ENCODE measurements around the gene ANKS4B. TPM values are rescaled to one million over a fixed set of nuclear protein-coding genes. Genes with fewer than 3 reads are reported as not detected.

ANKS4B gene
- total RNA-seq, 1 experiment from 2014 or later: 0.02 TPM

DNA sequence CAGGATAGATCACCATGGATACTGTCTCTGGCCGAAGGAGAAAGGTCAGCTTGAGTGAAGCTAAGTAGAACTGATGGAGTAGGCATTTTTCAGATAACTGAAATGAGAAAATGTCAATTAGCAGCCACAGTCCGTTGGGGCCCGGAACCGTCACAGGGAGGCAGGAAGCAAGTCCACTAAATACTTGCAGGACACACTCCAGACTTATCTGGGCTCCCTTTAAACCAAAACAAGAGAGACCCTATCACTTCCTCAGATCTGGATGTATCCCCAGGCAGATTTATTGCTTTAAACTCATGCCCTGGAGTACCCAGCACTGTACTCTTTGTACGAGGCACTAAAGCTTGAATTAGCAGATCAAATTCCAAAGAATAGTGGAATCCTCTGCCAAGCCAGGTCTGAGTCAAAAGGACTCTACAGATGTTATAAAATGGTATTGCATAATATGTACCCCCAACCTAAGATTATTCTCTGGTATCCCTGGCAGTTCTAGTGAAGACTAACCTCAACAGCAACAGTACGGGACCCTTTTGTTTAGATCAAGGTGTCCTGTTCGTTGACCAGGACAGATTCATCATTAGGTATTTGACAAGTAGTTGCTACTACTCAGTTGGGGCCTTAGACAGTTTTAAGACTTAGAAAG, 30.2 kb upstream of the ANKS4B start:
- H3K27me3 ChIP-seq: no peaks in the 10 kb centered on the region; the same call in none of the 2 replicates
- no peaks in the 10 kb centered on the region for H3K4me1 ChIP-seq
- no peak for DNase-seq
- no peak overlapping the region for H3K27ac ChIP-seq
- no peaks in the 10 kb centered on the region for H3K9me3 ChIP-seq (replicated peaks)
- no peaks in the 10 kb centered on the region for H3K36me3 ChIP-seq
- H3K4me3 ChIP-seq: no peak overlapping the region

DNA sequence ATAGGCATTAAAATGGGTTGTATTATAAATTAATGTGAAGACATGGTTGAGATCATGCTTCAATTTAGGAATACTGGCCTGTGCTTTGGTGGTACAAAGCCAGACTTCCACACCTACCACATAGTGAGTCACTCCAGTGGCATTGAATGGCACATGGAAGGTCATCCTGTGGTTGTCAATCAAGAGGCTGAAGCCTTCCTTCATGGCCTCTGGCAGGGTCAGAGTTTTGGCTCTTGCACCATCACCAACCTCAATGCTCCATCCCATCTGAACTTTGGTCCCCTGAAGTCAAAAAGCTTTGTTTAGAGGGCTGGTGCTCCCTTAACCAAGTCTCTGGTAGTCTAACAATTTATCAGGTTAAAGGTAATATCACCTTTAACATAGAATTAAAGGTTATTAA, 28.2 kb upstream of the ANKS4B start:
- Histone ChIP-seq H3K27me3 (no peaks in the 10 kb centered on the region; the same call in 1 of the 2 replicates), H3K4me3 (no peak overlapping the region), H3K27ac (no peak overlapping the region), H3K4me1 (no peaks in the 10 kb centered on the region), H3K9me3 (replicated peaks) (no peaks in the 10 kb centered on the region), H3K36me3 (no peaks in the 10 kb centered on the region)
- DNase-seq: no peak

- H3K9me3 ChIP-seq (replicated peaks): no peaks in the 10 kb centered on the region
- no peaks in the 10 kb centered on the region; the same call in 1 of the 2 replicates for H3K27me3 ChIP-seq
- H3K4me3 ChIP-seq: no peak overlapping the region
- no peak for DNase-seq
- H3K27ac ChIP-seq: no peak overlapping the region
- H3K4me1 ChIP-seq: no peaks in the 10 kb centered on the region
- H3K36me3 ChIP-seq: no peaks in the 10 kb centered on the region
Measured at GRCh38 chr16:21206550-21206949, 26.9 kb upstream of the ANKS4B start.

- Histone ChIP-seq H3K4me1 (no peaks in the 10 kb centered on the region), H3K27ac (no peak overlapping the region), H3K27me3 (no peaks in the 10 kb centered on the region; the same call in 1 of the 2 replicates), H3K9me3 (replicated peaks) (no peaks in the 10 kb centered on the region), H3K36me3 (no peaks in the 10 kb centered on the region), H3K4me3 (no peak overlapping the region)
- DNase-seq: no peak
Measured at GRCh38 chr16:21208446-21209230, 24.9 kb upstream of the ANKS4B start.

DNA sequence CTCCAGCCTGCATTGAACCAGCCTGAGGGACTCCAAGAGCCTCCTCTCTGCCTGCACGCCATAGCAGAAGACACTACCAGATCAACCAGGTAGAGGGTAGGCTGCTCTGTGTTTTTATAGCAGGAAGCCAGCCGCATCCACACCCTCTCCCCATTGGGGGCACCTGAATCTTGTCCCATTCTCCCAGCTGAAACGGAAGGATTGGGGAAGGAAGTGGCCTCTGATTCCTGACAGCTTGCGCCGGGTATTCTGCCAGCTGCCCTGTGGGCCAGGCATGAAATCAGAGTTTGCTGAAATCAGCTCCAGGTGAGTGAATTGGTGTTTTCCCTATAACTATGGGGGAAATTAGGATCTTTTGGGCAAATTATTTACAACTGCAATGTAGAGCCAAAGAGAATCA, 22.0 kb upstream of the ANKS4B start, which contains the start of gene ZP2:
ZP2 (minus strand) TSS at position 89 of the 400 bp plus-strand sequence; CDS start at position 62, 27 bp downstream.
- no peaks in the 10 kb centered on the region; the same call in 1 of the 2 replicates for H3K27me3 ChIP-seq
- H3K27ac ChIP-seq: no peak within 1 kb of the TSS
- H3K36me3 ChIP-seq: no peaks in the 10 kb centered on the region

DNA sequence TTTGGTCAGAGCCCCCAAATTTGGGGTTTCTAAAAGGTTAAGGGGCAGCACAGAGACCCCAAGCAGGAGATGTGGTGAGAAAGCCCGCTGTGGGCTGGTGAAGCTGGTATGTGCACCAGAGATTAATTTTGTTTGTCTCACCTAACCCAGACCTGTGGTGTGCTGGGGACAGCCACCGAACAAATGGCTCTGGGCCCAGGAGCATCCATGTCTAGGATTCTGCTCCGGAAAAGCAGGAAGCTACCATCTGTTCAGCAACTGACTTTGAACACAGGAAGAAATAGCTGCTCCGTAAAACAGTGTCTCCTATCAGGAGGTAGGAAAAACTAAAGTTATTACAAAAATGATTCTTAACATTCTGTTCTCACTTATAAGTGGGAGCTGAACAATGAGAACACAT, 19.4 kb upstream of the ANKS4B start:
- H3K27ac ChIP-seq: no peak overlapping the region
- H3K9me3 ChIP-seq (replicated peaks): no peaks in the 10 kb centered on the region
- DNase-seq: no peak
- no peaks in the 10 kb centered on the region; the same call in 1 of the 2 replicates for H3K27me3 ChIP-seq
- H3K4me3 ChIP-seq: no peak overlapping the region
- no peaks in the 10 kb centered on the region for H3K36me3 ChIP-seq
- H3K4me1 ChIP-seq: no peaks in the 10 kb centered on the region

More for the DNA sequence above, 22.0 kb upstream of the ANKS4B start, which contains the start of gene ZP2:
- H3K9me3 ChIP-seq (replicated peaks): no peaks in the 10 kb centered on the region
- no peak within 1 kb of the TSS for H3K4me3 ChIP-seq
- no peaks in the 10 kb centered on the region for H3K4me1 ChIP-seq
- no peak for DNase-seq

DNA sequence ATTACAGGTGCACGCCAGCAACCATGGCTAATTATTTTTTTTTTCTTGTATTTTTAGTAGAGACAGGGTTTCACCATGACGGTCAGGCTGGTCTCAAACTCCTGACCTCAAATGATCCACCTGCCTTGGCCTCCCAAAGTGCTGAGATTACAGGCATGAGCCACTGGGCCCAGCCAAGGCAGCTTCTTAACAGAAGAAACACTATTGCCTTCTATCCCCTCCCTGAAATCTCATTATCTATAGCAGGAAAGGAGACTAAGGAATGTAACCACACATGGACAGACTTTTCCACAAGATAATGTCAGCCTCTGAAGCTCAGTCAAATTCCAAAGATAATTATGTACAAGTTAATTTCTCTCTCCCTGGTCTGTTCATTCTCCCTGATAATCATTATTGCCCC, 16.4 kb upstream of the ANKS4B start:
- H3K4me1 ChIP-seq: no peaks in the 10 kb centered on the region; the same call in 1 of the 2 replicates
- H3K9me3 ChIP-seq (replicated peaks): no peaks in the 10 kb centered on the region
- H3K4me3 ChIP-seq: no peak overlapping the region
- H3K36me3 ChIP-seq: no peaks in the 10 kb centered on the region
- H3K27me3 ChIP-seq: no peaks in the 10 kb centered on the region; the same call in none of the 2 replicates
- no peak overlapping the region for H3K27ac ChIP-seq
- no peak for DNase-seq

GRCh38 chr16:21218153-21218552, 15.3 kb upstream of the ANKS4B start:
- Histone ChIP-seq H3K36me3 (no peaks in the 10 kb centered on the region), H3K9me3 (replicated peaks) (no peaks in the 10 kb centered on the region), H3K4me1 (peaks cover 8% of the 10 kb centered on the region), H3K4me3 (no peak overlapping the region), H3K27me3 (no peaks in the 10 kb centered on the region; the same call in 1 of the 2 replicates), H3K27ac (no peak overlapping the region)
- no peak for DNase-seq

GRCh38 chr16:21219551-21219950, 13.9 kb upstream of the ANKS4B start:
- Histone ChIP-seq H3K27me3 (no peaks in the 10 kb centered on the region; the same call in 1 of the 2 replicates), H3K36me3 (no peaks in the 10 kb centered on the region), H3K9me3 (replicated peaks) (no peaks in the 10 kb centered on the region), H3K4me3 (no peak overlapping the region), H3K27ac (no peak overlapping the region), H3K4me1 (peaks cover 8% of the 10 kb centered on the region)
- no peak for DNase-seq

DNA sequence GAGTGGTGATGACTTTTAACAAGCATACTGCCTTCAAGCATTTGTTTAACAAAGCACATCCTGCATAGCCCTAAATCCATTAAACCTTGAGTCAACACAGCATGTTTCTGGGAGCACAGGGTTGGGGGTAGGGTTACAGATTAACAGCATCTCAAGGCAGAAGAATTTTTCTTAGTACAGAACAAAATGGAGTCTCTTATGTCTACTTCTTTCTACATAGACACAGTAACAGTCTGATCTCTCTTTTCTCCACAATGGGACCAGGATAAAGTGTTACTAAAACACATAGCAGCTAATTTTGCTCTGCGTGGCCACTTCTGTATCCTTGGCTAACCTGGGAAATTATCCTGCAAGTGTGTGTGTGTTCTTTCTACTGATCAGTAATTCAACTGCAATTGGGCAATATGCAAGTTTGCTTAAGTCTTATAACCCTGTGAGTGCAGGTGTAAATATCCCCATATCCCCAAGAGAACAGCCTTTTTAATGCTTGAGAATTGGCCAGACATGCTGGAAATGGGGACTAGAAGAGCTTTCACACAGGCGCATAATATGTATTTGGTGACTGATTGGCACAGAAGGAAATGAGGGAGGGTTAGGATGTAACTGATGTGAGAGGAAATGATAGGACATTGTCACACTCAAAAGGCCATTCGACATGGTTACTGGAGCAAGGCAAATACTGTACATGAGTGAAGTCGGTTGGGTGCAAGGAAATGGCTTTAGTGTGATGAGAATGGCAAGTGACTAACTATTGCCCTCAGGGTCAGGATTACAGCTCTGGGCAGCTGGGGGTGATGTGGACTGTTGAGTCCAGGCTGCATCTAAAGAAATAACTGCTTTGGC, 10.8 kb upstream of the ANKS4B start:
- Histone ChIP-seq H3K36me3 (no peaks in the 10 kb centered on the region), H3K9me3 (replicated peaks) (no peaks in the 10 kb centered on the region), H3K27me3 (no peaks in the 10 kb centered on the region; the same call in 1 of the 2 replicates), H3K4me3 (no peak overlapping the region), H3K4me1 (peaks cover 8% of the 10 kb centered on the region), H3K27ac (no peak overlapping the region)
- DNase-seq: peak in 1 of 2 experiments; percentile 19

DNA sequence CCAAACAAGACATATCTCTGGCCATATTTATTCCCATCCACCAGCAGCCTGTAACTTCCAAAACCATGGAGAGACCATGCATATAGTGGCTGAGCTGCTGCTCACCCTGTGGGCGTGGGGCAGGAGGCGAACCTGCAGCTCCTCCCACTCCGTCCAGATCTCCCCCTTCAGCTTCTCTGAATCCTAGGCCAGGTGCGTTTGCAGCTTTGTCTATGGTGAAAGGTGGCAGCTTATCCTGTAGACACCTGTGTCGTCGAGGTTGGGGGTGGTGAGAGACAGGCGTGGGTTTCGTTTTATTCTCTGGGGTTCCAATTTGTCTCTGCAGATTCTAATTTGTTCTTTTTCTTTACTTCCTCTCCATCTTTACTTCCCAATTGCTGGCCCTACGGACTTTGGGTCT, 9.7 kb upstream of the ANKS4B start:
- Histone ChIP-seq H3K4me3 (no peak overlapping the region), H3K9me3 (replicated peaks) (no peaks in the 10 kb centered on the region), H3K27ac (no peak overlapping the region), H3K27me3 (no peaks in the 10 kb centered on the region; the same call in 1 of the 2 replicates), H3K36me3 (no peaks in the 10 kb centered on the region), H3K4me1 (peaks cover 8% of the 10 kb centered on the region)
- DNase-seq: no peak

GRCh38 chr16:21224800-21225199, 8.7 kb upstream of the ANKS4B start:
- no peaks in the 10 kb centered on the region; the same call in 1 of the 2 replicates for H3K27me3 ChIP-seq
- no peaks in the 10 kb centered on the region for H3K9me3 ChIP-seq (replicated peaks)
- no peak for DNase-seq
- H3K4me1 ChIP-seq: peaks cover 8% of the 10 kb centered on the region
- no peak overlapping the region for H3K27ac ChIP-seq
- H3K36me3 ChIP-seq: no peaks in the 10 kb centered on the region
- no peak overlapping the region for H3K4me3 ChIP-seq

DNA sequence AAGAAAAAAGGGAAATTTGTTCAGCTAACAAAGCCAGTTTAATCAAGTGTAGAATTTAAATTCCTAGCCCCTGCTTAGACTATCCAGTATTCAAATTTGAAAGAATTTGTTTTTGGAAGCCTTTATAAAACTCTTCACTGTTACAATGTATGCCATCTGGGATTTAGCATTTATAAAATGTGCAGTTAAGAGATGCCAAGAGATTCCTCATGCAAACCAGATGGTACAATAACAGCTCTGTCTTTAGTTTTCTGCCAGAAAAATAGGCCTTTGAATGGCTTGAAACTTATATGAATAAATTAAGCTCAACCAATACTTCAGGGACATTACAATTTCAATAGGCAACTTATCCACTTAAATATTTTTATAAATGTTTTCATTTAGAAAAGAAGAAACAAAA, 6.8 kb upstream of the ANKS4B start:
- Histone ChIP-seq H3K27ac (no peak overlapping the region), H3K36me3 (no peaks in the 10 kb centered on the region), H3K9me3 (replicated peaks) (no peaks in the 10 kb centered on the region), H3K27me3 (no peaks in the 10 kb centered on the region), H3K4me1 (peaks cover 8% of the 10 kb centered on the region), H3K4me3 (no peak overlapping the region)
- no peak for DNase-seq

GRCh38 chr16:21227866-21228265, 5.6 kb upstream of the ANKS4B start:
- H3K27ac ChIP-seq: no peak overlapping the region
- H3K4me1 ChIP-seq: peaks cover 2% of the 10 kb centered on the region
- no peaks in the 10 kb centered on the region for H3K9me3 ChIP-seq (replicated peaks)
- H3K27me3 ChIP-seq: no peaks in the 10 kb centered on the region
- H3K4me3 ChIP-seq: no peak overlapping the region
- no peak for DNase-seq
- H3K36me3 ChIP-seq: no peaks in the 10 kb centered on the region
